GM10266 (cell line): ENCODE data around the gene PHIP.

Experiments used
- DNase-seq: peaks from one replicate; pipeline ENCODE4 v3.0.0; 2012; ENCODE audit errors: extremely low spot score
- CTCF ChIP-seq: IDR thresholded peaks from 2 replicates; pipeline ENCODE4 v1.5.1; 2012; ENCODE audit warnings: mild to moderate bottlenecking, low read depth; ENCODE audit not compliant: control insufficient read depth, insufficient read depth; ENCODE audit errors: missing control alignments

The PHIP gene

GRCh38 chr6:79038061-79038460 is 40.0 kb downstream of the PHIP start:
- no peak for DNase-seq
- no peak for TF ChIP-seq CTCF

- no peak for TF ChIP-seq CTCF
- no peak for DNase-seq
Observed at GRCh38 chr6:79034865-79035264, 43.2 kb downstream of the PHIP start.

GRCh38 chr6:79033279-79033678 is 44.8 kb downstream of the PHIP start:
- DNase-seq, result no peak
- TF ChIP-seq CTCF, result no peak

GRCh38 chr6:79031821-79032590 is 46.0 kb downstream of the PHIP start:
- no peak for DNase-seq

GRCh38 chr6:79030511-79030910 is 47.5 kb downstream of the PHIP start:
- no peak for DNase-seq
- TF ChIP-seq CTCF, result no peak

More at GRCh38 chr6:79031821-79032590, 46.0 kb downstream of the PHIP start:
- TF ChIP-seq CTCF, result no peak

- no peak for DNase-seq
Observed at GRCh38 chr6:79030023-79030422, 48.0 kb downstream of the PHIP start.

More at GRCh38 chr6:79030023-79030422, 48.0 kb downstream of the PHIP start:
- no peak for TF ChIP-seq CTCF
